OCI-LY7 (cell line): ENCODE measurements around the gene ATP6V1E1. TPM values are rescaled to one million over a fixed set of nuclear protein-coding genes. Genes with fewer than 3 reads are reported as not detected.

ENCODE experiments used
- BruUV-seq: library from RNA; stranded (reverse); fragments of 400-500 nt; replicated peaks from 2 replicates; lab custom pipeline; 2021; lab: Mats Ljungman, UMichigan
- CTCF ChIA-PET: fragments of 300-600 bp; sonication (Branson Sonifier 250); formaldehyde crosslinking; loops from one replicate; lab custom pipeline; 2022; ENCODE audit warnings: antibody characterized with exemption; ENCODE audit not compliant: unreplicated experiment; lab: Charles Lee
- POLR2A ChIA-PET: fragments of 300-600 bp; sonication (Branson Sonifier 250); formaldehyde crosslinking; loops from one replicate; lab custom pipeline; 2022; ENCODE audit warnings: antibody characterized with exemption; lab: Charles Lee
- DNase-seq: peaks from one replicate; pipeline ENCODE4 v3.0.0-alpha.2; 2015; ENCODE audit warnings: low spot score
- H2AFZ ChIP-seq: fragments of 200-600 bp; sonication (generic), shearing (Covaris generic); 2 replicates; pipeline ENCODE4 v1.6.1; 2014; ENCODE audit warnings: mild to moderate bottlenecking, antibody characterized with exemption, low read length, moderate library complexity
- H3K27ac ChIP-seq: fragments of 200-600 bp; sonication (generic); 2 replicates; pipeline ENCODE4 v1.5.1; 2014; ENCODE audit warnings: mixed run types, low read depth, mild to moderate bottlenecking, moderate library complexity, low read length, inconsistent platforms; ENCODE audit not compliant: poor library complexity, severe bottlenecking
- H3K36me3 ChIP-seq: fragments of 200-600 bp; sonication (generic); 2 replicates; pipeline ENCODE4 v1.6.1; 2014; ENCODE audit warnings: mild to moderate bottlenecking, antibody characterized with exemption, low read length, moderate library complexity, mixed read lengths; ENCODE audit not compliant: insufficient read depth
- H3K4me1 ChIP-seq: fragments of 200-600 bp; sonication (generic); 2 replicates; pipeline ENCODE4 v1.5.1; 2014; ENCODE audit warnings: mild to moderate bottlenecking, low read length; ENCODE audit not compliant: insufficient read depth, poor library complexity, severe bottlenecking
- H3K4me2 ChIP-seq: fragments of 200-600 bp; sonication (generic); 2 replicates; pipeline ENCODE4 v1.6.1; 2014; ENCODE audit warnings: mild to moderate bottlenecking, low read length
- H3K4me3 ChIP-seq: fragments of 200-600 bp; sonication (generic); 2 replicates; pipeline ENCODE4 v1.5.1; 2014; ENCODE audit warnings: mild to moderate bottlenecking, low read depth, low read length; ENCODE audit not compliant: poor library complexity, severe bottlenecking
- H3K79me2 ChIP-seq: fragments of 200-600 bp; sonication (generic); 2 replicates; pipeline ENCODE4 v1.6.1; 2016; ENCODE audit warnings: low read depth, mild to moderate bottlenecking, low read length, moderate library complexity, mixed read lengths; ENCODE audit not compliant: insufficient read depth
- H3K9me2 ChIP-seq: fragments of 200-600 bp; sonication (generic); 2 replicates; pipeline ENCODE4 v1.6.1; 2016; ENCODE audit warnings: mild to moderate bottlenecking, low read length, mixed read lengths; ENCODE audit not compliant: insufficient read depth
- H3K9me3 ChIP-seq: fragments of 200-600 bp; sonication (generic); 2 replicates; pipeline ENCODE4 v1.6.1; 2014; ENCODE audit warnings: mild to moderate bottlenecking, mixed run types, low read length, mixed read lengths
- H4K20me1 ChIP-seq: fragments of 200-600 bp; sonication (generic); 2 replicates; pipeline ENCODE4 v1.6.1; 2014; ENCODE audit warnings: mild to moderate bottlenecking, antibody characterized with exemption, low read length, moderate library complexity, mixed read lengths; ENCODE audit not compliant: insufficient read depth
- CTCF ChIP-seq: fragments of 200-600 bp; sonication (generic); conservative IDR thresholded peaks from 2 replicates; pipeline ENCODE4 v1.5.1; 2014; ENCODE audit warnings: mild to moderate bottlenecking, antibody characterized with exemption, low read length, moderate library complexity, mixed read lengths
- EZH2phosphoT487 ChIP-seq: fragments of 200-600 bp; sonication (generic); IDR thresholded peaks from 2 replicates; pipeline ENCODE4 v1.6.1; 2018; ENCODE audit warnings: low read depth, borderline replicate concordance, mild to moderate bottlenecking, mixed run types, antibody characterized with exemption, low read length, moderate library complexity, mixed read lengths
- intact Hi-C: fragments of 100-400 bp; cut with micrococcal nuclease; formaldehyde crosslinking; loops from one replicate; pipeline ENCODE4 v1.10.0; 2022; ENCODE audit not compliant: unreplicated experiment
- total RNA-seq, 2 experiments: library from RNA; depleted of rRNA in 1 of 2; stranded (reverse); fragments of >200 nt in 1 of 2; shearing (Covaris generic) in 1 of 2; gene quantifications; 2 replicates each; pipeline ENCODE4 v1.2.3, GENCODE V29; 2014 to 2022

ATP6V1E1 gene
- total RNA-seq, 2 experiments from 2014 or later: 82.2 to 100 TPM

- Histone ChIP-seq H3K36me3 (no peaks in the 10 kb centered on the region), H3K79me2 (no peaks in the 10 kb centered on the region), H3K9me3 (no peaks in the 10 kb centered on the region), H3K4me1 (no peaks in the 10 kb centered on the region), H3K27ac (no peak overlapping the region), H4K20me1 (no peaks in the 10 kb centered on the region), H3K4me3 (no peak overlapping the region), H3K4me2 (no peak overlapping the region), H2AFZ (no peak overlapping the region), H3K9me2 (no peaks in the 10 kb centered on the region)
- no peak for DNase-seq
- CTCF ChIA-PET: no interaction called here
- POLR2A ChIA-PET: interaction anchor here (0.6 kb wide), 1 partner anchor 223 kb away, joined by 4 read pairs; no protein-coding TSS in a partner anchor
- TF ChIP-seq CTCF: no peak
- no peak for TF ChIP-seq EZH2phosphoT487
- BruUV-seq: no TSS peak
- intact Hi-C loops: no loop called here
These were observed 78.9 kb downstream of the ATP6V1E1 start for GRCh38 chr22:17549655-17550054.

DNA sequence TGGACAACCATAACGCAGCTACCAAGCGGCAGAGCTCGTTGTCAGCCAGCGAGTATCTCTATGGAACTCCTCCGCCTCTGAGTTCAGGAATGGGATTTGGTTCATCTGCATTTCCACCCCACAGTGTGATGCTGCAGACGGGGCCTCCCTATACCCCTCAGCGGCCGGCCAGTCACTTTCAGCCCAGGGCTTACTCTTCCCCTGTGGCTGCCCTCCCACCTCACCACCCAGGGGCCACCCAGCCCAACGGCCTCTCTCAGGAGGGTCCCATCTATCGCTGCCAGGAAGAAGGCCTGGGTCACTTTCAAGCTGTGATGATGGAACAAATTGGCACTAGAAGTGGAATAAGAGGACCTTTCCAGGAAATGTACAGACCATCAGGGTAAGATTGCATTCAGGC is 79.4 kb downstream of the ATP6V1E1 start:
- ChIA-PET POLR2A (interaction anchor here (0.6 kb wide), 2 partner anchors 209 to 223 kb away, joined by 3 to 4 read pairs; no protein-coding TSS in a partner anchor), CTCF (no interaction called here)
- Histone ChIP-seq H3K4me2 (no peak overlapping the region), H3K27ac (no peak overlapping the region), H3K36me3 (no peaks in the 10 kb centered on the region), H3K4me1 (no peaks in the 10 kb centered on the region), H2AFZ (no peak overlapping the region), H3K4me3 (no peak overlapping the region), H3K79me2 (no peaks in the 10 kb centered on the region), H3K9me2 (no peaks in the 10 kb centered on the region), H3K9me3 (no peaks in the 10 kb centered on the region), H4K20me1 (no peaks in the 10 kb centered on the region)
- BruUV-seq: no TSS peak
- TF ChIP-seq EZH2phosphoT487 (no peak), CTCF (no peak)
- intact Hi-C loops: no loop called here
- no peak for DNase-seq

- H3K9me2 ChIP-seq: no peaks in the 10 kb centered on the region
- ChIA-PET POLR2A (interaction anchor here (0.6 kb wide), 1 partner anchor 208 kb away, joined by 3 read pairs; no protein-coding TSS in a partner anchor), CTCF (no interaction called here)
- H3K4me2 ChIP-seq: no peak overlapping the region
- H3K9me3 ChIP-seq: no peaks in the 10 kb centered on the region
- intact Hi-C loops: no loop called here
- no peaks in the 10 kb centered on the region for H3K4me1 ChIP-seq
- BruUV-seq: no TSS peak
- no peak overlapping the region for H2AFZ ChIP-seq
- H3K27ac ChIP-seq: no peak overlapping the region
- no peak overlapping the region for H3K4me3 ChIP-seq
- TF ChIP-seq EZH2phosphoT487: no peak
- no peak for TF ChIP-seq CTCF
- no peaks in the 10 kb centered on the region for H3K79me2 ChIP-seq
- no peaks in the 10 kb centered on the region for H3K36me3 ChIP-seq
- no peaks in the 10 kb centered on the region for H4K20me1 ChIP-seq
- DNase-seq: no peak
These were observed 79.9 kb downstream of the ATP6V1E1 start for GRCh38 chr22:17548756-17549035.
